ENCODE results near the gene DENND4A.

The DENND4A gene

DNA sequence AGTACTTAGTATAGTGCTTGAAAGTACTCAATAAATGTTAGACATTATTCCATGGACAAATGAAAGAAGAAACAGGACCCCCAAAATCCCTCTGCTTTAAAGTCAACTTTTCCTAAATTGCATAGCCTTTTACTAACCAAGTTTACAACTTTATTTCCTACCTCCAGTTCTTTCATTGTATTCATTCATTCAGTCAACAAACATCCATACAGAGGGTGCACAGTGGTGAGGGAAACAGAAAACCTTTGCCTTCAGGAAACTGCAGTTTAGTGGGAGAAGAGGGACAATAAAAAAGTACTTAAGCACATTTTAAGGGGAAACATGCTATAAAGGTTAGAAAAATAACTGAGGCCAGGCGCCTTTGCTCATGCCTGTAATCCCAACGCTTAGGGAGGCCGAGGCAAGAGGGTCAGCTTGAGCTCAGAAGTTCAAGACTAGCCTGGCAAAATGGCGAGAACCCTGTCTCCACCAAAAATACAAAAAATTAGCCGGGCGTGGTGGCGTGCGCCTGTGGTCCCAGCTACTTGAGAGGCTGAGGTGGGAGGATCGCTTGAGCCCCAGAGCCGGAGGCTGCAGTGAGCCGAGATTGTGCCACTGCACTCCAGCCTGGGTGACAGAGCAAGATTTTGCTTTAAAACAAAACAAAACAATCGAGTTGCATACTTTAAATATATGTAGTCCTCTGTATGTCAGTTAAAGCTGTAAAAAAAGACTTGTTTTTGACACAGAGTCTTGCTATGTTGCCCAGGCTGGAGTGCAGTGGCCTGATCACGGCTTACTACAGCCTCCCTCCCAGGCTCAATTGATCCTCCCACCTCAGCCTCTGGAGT lies 1.1 kb upstream of the DENND4A start:
- no peak for DNase-seq (ENCODE audit: extremely low read depth, insufficient read length)
- Histone ChIP-seq H3K36me3 (ENCODE audit: control insufficient read depth, insufficient read depth, low read length) (no peaks in the 10 kb centered on the region), H3K4me3 (replicated peaks; ENCODE audit: low read depth, low read length) (peak overlapping the region; percentile 81), H3K27me3 (replicated peaks; ENCODE audit: control insufficient read depth, insufficient read depth, low read length) (no peaks in the 10 kb centered on the region)
- TF ChIP-seq, protein P1, sequence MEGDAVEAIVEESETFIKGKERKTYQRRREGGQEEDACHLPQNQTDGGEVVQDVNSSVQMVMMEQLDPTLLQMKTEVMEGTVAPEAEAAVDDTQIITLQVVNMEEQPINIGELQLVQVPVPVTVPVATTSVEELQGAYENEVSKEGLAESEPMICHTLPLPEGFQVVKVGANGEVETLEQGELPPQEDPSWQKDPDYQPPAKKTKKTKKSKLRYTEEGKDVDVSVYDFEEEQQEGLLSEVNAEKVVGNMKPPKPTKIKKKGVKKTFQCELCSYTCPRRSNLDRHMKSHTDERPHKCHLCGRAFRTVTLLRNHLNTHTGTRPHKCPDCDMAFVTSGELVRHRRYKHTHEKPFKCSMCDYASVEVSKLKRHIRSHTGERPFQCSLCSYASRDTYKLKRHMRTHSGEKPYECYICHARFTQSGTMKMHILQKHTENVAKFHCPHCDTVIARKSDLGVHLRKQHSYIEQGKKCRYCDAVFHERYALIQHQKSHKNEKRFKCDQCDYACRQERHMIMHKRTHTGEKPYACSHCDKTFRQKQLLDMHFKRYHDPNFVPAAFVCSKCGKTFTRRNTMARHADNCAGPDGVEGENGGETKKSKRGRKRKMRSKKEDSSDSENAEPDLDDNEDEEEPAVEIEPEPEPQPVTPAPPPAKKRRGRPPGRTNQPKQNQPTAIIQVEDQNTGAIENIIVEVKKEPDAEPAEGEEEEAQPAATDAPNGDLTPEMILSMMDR (IDR thresholded peaks at IDR 0.05; ENCODE audit: insufficient read depth, low read length, poor library complexity, severe bottlenecking) = no peak

DNA sequence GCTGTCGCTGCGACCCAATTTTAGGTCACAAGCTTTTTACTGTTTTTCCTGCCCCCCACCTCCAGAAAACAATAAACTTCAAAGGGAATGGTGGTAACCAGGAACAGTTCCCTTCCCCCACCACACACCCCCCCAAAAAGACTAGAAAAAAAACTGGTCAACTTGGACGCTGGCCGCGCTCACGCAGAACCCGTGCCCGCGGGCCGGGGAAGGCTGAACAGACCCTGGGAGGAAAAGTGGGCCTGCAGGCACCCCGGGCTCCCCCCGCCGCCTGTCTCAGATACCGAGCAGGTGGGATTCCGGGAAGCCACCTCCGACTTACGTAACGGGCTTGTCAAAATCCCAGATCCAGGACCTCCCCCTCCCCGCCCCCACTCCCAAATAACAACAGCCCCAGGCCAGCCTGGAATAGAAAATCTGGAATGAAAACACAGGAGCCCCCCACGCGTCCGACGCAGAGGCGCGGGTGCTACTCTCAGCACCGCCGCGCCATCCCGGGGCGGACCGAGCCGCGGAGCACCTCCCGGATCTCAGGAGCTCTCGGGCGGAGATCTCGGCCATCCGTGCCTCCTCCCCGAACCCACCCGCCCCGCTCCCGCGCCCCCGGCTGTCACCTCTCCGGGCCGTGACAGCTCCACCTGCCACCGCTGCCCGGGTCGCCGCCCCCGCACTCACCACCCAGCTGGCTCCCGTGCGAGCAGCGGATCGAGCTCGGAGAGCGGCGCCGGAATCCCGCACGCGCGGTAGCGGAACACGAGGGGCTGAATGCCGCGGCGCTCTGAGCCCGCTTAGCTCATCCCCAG lies 557 bp downstream of the DENND4A start:
- TF ChIP-seq, protein P1 (IDR thresholded peaks at IDR 0.05; ENCODE audit: insufficient read depth, low read length, poor library complexity, severe bottlenecking) = no peak
- Histone ChIP-seq H3K36me3 (ENCODE audit: control insufficient read depth, insufficient read depth, low read length) (no peaks in the 10 kb centered on the region), H3K4me3 (replicated peaks; ENCODE audit: low read depth, low read length) (peak overlapping the region; percentile 88), H3K27me3 (replicated peaks; ENCODE audit: control insufficient read depth, insufficient read depth, low read length) (no peaks in the 10 kb centered on the region)
- DNase-seq (ENCODE audit: extremely low read depth, insufficient read length) = no peak

DNA sequence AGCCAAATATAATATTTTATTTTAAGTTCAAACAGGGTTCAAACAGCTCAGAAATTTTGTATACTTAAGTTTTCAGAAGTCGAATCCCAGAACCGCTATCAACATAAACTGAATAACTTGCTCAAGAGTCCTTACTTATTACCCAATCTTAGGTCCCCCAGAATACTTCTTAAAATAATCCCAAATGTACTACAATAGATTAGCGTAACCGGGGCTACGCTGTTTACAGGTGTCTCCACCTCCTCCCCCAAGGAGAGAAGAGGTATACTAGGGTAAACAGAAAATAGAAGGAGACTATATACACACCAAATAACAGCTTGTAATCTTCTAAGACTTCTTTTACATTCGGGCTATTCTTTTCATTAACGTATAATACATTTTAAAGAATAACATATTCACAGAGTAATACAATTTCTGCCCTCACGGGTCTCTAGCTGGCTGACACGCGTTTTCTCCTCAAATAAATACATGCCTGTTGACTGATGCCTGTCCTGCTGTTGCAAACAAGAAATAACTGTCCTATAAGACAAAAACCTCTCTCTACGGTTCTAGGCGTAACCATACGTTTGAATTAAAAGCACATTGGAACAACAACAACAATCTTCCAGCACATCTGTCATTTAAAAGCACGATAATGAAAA lies 1.3 kb downstream of the DENND4A start:
- Histone ChIP-seq H3K27me3 (replicated peaks; ENCODE audit: control insufficient read depth, insufficient read depth, low read length) (no peaks in the 10 kb centered on the region), H3K36me3 (ENCODE audit: control insufficient read depth, insufficient read depth, low read length) (no peaks in the 10 kb centered on the region), H3K4me3 (replicated peaks; ENCODE audit: low read depth, low read length) (peak overlapping the region; percentile 88)
- no peak for DNase-seq (ENCODE audit: extremely low read depth, insufficient read length)
- TF ChIP-seq, protein P1 (IDR thresholded peaks at IDR 0.05; ENCODE audit: insufficient read depth, low read length, poor library complexity, severe bottlenecking) = no peak

DNA sequence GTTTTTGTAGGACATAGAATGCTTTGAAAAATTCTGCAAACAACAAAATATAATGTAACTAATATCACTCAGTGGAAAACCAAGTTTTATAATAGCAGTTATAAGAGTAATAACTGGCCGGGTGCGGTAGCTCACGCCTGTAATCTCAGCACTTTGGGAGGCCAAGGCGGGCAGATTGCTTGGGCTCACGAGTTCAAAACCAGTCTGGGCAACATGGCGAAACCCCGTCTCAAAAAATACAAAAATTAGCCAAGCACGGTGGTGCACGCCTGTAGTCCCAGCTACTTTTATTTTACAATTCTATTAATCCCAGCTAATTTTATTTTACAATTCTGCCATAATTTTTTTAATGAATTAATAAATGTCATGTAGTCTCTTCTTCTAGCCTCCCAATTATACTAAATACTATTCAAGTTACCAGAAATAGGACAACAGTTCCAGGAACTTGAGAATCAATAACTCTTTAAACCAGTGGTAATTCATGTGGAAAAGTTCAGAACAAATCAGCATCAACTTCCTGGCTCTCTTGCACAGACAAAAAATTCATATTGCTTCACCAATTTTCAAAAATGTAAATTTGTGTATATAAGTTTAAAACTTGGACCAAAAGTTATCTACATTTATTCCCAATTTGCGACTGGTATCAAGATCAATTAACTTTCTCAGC lies 2.2 kb downstream of the DENND4A start:
- Histone ChIP-seq H3K4me3 (replicated peaks; ENCODE audit: low read depth, low read length) (peak overlapping the region; percentile 88), H3K36me3 (ENCODE audit: control insufficient read depth, insufficient read depth, low read length) (no peaks in the 10 kb centered on the region), H3K27me3 (replicated peaks; ENCODE audit: control insufficient read depth, insufficient read depth, low read length) (no peaks in the 10 kb centered on the region)
- TF ChIP-seq, protein P1 (IDR thresholded peaks at IDR 0.05; ENCODE audit: insufficient read depth, low read length, poor library complexity, severe bottlenecking) = no peak
- no peak for DNase-seq (ENCODE audit: extremely low read depth, insufficient read length)

DNA sequence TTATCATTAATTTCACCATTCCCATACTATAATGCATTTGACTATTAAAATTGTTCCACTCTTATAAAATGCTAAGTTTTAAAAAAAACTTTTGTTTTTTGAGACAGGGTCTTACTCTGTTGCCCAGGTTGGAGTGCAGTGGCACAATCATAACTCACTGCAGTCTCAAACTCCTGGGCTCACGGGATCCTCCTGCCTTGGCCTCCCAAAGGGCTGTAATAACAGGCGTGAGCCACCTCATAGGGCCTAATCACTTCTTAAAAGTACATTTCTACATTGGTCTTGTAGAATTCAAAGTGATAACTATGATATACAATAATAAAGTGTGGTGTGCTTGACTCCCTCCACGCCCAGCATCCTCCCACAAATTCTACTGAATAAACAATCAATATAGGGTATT lies 3.0 kb downstream of the DENND4A start:
- Histone ChIP-seq H3K36me3 (ENCODE audit: control insufficient read depth, insufficient read depth, low read length) (no peaks in the 10 kb centered on the region), H3K4me3 (replicated peaks; ENCODE audit: low read depth, low read length) (peak overlapping the region; percentile 88), H3K27me3 (replicated peaks; ENCODE audit: control insufficient read depth, insufficient read depth, low read length) (no peaks in the 10 kb centered on the region)
- no peak for DNase-seq (ENCODE audit: extremely low read depth, insufficient read length)
- TF ChIP-seq, protein P1 (IDR thresholded peaks at IDR 0.05; ENCODE audit: insufficient read depth, low read length, poor library complexity, severe bottlenecking) = no peak
